H9 (cell line): ENCODE data around the gene KCNAB3. TPM values are rescaled to one million over a fixed set of nuclear protein-coding genes. Genes with fewer than 3 reads are reported as not detected.

Experiments
- DNase-seq: peaks from one replicate; pipeline ENCODE4 v3.0.0-alpha.2; 2017
- H2AFZ ChIP-seq: one replicate; pipeline ENCODE4 v1.6.1; 2013; ENCODE audit warnings: mild to moderate bottlenecking, low read length, control low read depth, moderate library complexity
- H2AK5ac ChIP-seq: 2 replicates; pipeline ENCODE4 v1.6.1; 2013; ENCODE audit warnings: low read length, control low read depth, mixed read lengths; ENCODE audit not compliant: insufficient read length
- H2BK120ac ChIP-seq: one replicate; pipeline ENCODE4 v1.6.1; 2013; ENCODE audit warnings: low read depth, mild to moderate bottlenecking, low read length, control low read depth, inconsistent platforms; ENCODE audit not compliant: poor library complexity, severe bottlenecking
- H2BK12ac ChIP-seq: 2 replicates; pipeline ENCODE4 v1.6.1; 2013; ENCODE audit warnings: low read length, control low read depth, mixed read lengths, low read depth; ENCODE audit not compliant: insufficient read length
- H2BK15ac ChIP-seq: 2 replicates; pipeline ENCODE4 v1.6.1; 2013; ENCODE audit warnings: low read depth, low read length, control low read depth
- H2BK20ac ChIP-seq: one replicate; pipeline ENCODE4 v1.6.1; 2013; ENCODE audit warnings: low read depth, mild to moderate bottlenecking, low read length, control low read depth, inconsistent platforms; ENCODE audit not compliant: poor library complexity, severe bottlenecking
- H2BK5ac ChIP-seq: 2 replicates; pipeline ENCODE4 v1.6.1; 2013; ENCODE audit warnings: low read length, control low read depth, mixed read lengths; ENCODE audit not compliant: insufficient read length
- H3K14ac ChIP-seq: 2 replicates; pipeline ENCODE4 v1.6.1; 2013; ENCODE audit warnings: low read length, control low read depth; ENCODE audit not compliant: insufficient read depth
- H3K18ac ChIP-seq: 2 replicates; pipeline ENCODE4 v1.6.1; 2013; ENCODE audit warnings: low read depth, mild to moderate bottlenecking, mixed read lengths, low read length, control low read depth; ENCODE audit not compliant: insufficient read length
- H3K23ac ChIP-seq: 2 replicates; pipeline ENCODE4 v1.6.1; 2013; ENCODE audit warnings: low read length, control low read depth, mixed read lengths, low read depth; ENCODE audit not compliant: insufficient read length
- H3K23me2 ChIP-seq: 2 replicates; pipeline ENCODE4 v1.6.1; 2013; ENCODE audit warnings: low read depth, mild to moderate bottlenecking, mixed read lengths, low read length, control low read depth; ENCODE audit not compliant: insufficient read length, poor library complexity, severe bottlenecking
- H3K27ac ChIP-seq: 2 replicates; pipeline ENCODE4 v1.5.1; 2013; ENCODE audit warnings: low read length, control low read depth, mixed read lengths, low read depth; ENCODE audit not compliant: insufficient read length
- H3K27me3 ChIP-seq: 2 replicates; pipeline ENCODE4 v1.6.1; 2013; ENCODE audit warnings: low read length, control low read depth, inconsistent platforms; ENCODE audit not compliant: insufficient read depth
- H3K4ac ChIP-seq: 2 replicates; pipeline ENCODE4 v1.6.1; 2013; ENCODE audit warnings: low read depth, mild to moderate bottlenecking, control low read depth, inconsistent platforms, low read length, moderate library complexity
- H3K4me1 ChIP-seq: 2 replicates; pipeline ENCODE4 v1.6.1; 2013; ENCODE audit warnings: low read length, control low read depth, inconsistent platforms; ENCODE audit not compliant: insufficient read depth
- H3K4me2 ChIP-seq: 2 replicates; pipeline ENCODE4 v1.6.1; 2013; ENCODE audit warnings: low read length, control low read depth, mixed read lengths; ENCODE audit not compliant: insufficient read length, insufficient read depth
- H3K56ac ChIP-seq: 2 replicates; pipeline ENCODE4 v1.6.1; 2013; ENCODE audit warnings: low read depth, mild to moderate bottlenecking, mixed read lengths, low read length, control low read depth; ENCODE audit not compliant: insufficient read length
- H3K79me1 ChIP-seq: 2 replicates; pipeline ENCODE4 v1.6.1; 2013; ENCODE audit warnings: low read depth, mild to moderate bottlenecking, moderate library complexity, low read length, control low read depth, inconsistent platforms; ENCODE audit not compliant: insufficient read depth, poor library complexity, severe bottlenecking
- H3K79me2 ChIP-seq: 2 replicates; pipeline ENCODE4 v1.6.1; 2013; ENCODE audit warnings: low read length, control low read depth, inconsistent platforms; ENCODE audit not compliant: insufficient read depth
- H3K9ac ChIP-seq: 2 replicates; pipeline ENCODE4 v1.6.1; 2013; ENCODE audit warnings: low read length, control low read depth, mixed read lengths; ENCODE audit not compliant: insufficient read length; ENCODE audit errors: extremely low read depth
- H3K9me3 ChIP-seq: one replicate; pipeline ENCODE4 v1.6.1; 2013; ENCODE audit warnings: low read depth, low read length, inconsistent platforms; ENCODE audit not compliant: control insufficient read depth
- H3T11ph ChIP-seq: one replicate; pipeline ENCODE4 v1.6.1; 2013; ENCODE audit warnings: mild to moderate bottlenecking, low read length, control low read depth, inconsistent platforms
- H4K20me1 ChIP-seq: one replicate; pipeline ENCODE4 v1.6.1; 2013; ENCODE audit not compliant: control insufficient read depth, insufficient read length, insufficient read depth
- H4K5ac ChIP-seq: 2 replicates; pipeline ENCODE4 v1.6.1; 2013; ENCODE audit warnings: low read depth, mild to moderate bottlenecking, mixed read lengths, low read length, control low read depth; ENCODE audit not compliant: insufficient read length
- H4K8ac ChIP-seq: replicated peaks from 2 replicates; pipeline ENCODE4 v1.6.1; 2013; ENCODE audit warnings: low read length, control low read depth, mixed read lengths, low read depth; ENCODE audit not compliant: insufficient read length
- H4K91ac ChIP-seq: 2 replicates; pipeline ENCODE4 v1.6.1; 2013; ENCODE audit warnings: low read depth, mild to moderate bottlenecking, moderate library complexity, mixed read lengths, low read length, control low read depth; ENCODE audit not compliant: insufficient read length
- H3K27ac Mint-ChIP-seq, 3 experiments: 2 replicates in 2 of 3; 3 replicates in 1 of 3; pipeline ENCODE4 v1.8.0; 2020 to 2021; ENCODE audit warnings: mixed read lengths in 3 of 3, mild to moderate bottlenecking in 1 of 3, moderate library complexity in 1 of 3
- H3K27me3 Mint-ChIP-seq: 2 replicates; pipeline ENCODE4 v1.8.0; 2021; ENCODE audit warnings: low read depth, mild to moderate bottlenecking, moderate library complexity, mixed read lengths
- H3K36me3 Mint-ChIP-seq, 3 experiments: 2 replicates in 2 of 3; 3 replicates in 1 of 3; pipeline ENCODE4 v1.8.0; 2020 to 2021; ENCODE audit warnings: low read depth in 3 of 3, mixed read lengths in 3 of 3; ENCODE audit not compliant: insufficient read depth in 1 of 3
- H3K4me1 Mint-ChIP-seq, 2 experiments: 2 replicates each; pipeline ENCODE4 v1.8.0; 2020; ENCODE audit warnings: mixed read lengths in 2 of 2
- H3K4me3 Mint-ChIP-seq, 2 experiments: 2 replicates in 1 of 2; 3 replicates in 1 of 2; pipeline ENCODE4 v1.8.0; 2020 to 2021; ENCODE audit warnings: mild to moderate bottlenecking in 2 of 2, mixed read lengths in 2 of 2, moderate library complexity in 1 of 2
- H3K9me3 Mint-ChIP-seq, 2 experiments: 2 replicates in 1 of 2; 3 replicates in 1 of 2; pipeline ENCODE4 v1.8.0; 2020; ENCODE audit warnings: mild to moderate bottlenecking in 2 of 2, mixed read lengths in 2 of 2, moderate library complexity in 1 of 2
- WGBS: extraction: QIAGEN DNeasy Blood & Tissue Kit; methylation state at CpG from one replicate; pipeline ENCODE4 v1.1.7; 2013; ENCODE audit warnings: missing lambda C conversion rate, low lambda C conversion rate, mixed read lengths; ENCODE audit not compliant: insufficient read length; ENCODE audit errors: extremely low coverage; 5-methylcytosine and 5-hydroxymethylcytosine counted together
- total RNA-seq: library from RNA; stranded (reverse); gene quantifications from 2 replicates; pipeline ENCODE4 v1.2.1, GENCODE V29; 2021
- TF ChIP-seq, protein P1 (sequence below): fragments of 200-600 bp; sonication (generic); conservative IDR thresholded peaks from 3 replicates; pipeline ENCODE4 v1.8.0; 2021; ENCODE audit warnings: antibody characterized with exemption, mild to moderate bottlenecking

KCNAB3 gene
- total RNA-seq, 1 experiment from 2014 or later: 6.4 TPM

DNA sequence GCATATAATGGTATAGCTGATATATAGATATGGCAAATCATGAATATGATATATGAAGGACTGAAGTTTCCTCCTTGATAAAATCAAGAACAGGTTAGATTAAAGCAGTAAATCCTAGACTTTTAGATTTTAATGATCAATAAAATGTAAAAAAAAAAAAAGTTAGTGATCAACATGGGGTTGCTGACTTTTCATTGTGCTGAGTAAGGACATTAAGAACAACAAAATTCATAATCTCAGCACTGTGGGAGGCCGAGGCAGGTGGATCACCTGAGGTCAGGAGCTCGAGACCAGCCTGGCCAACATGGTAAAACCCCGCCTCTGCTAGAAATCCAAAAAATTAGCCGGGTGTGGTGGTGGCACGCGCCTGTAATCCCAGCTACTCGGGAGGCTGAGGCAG lies 51.4 kb downstream of the KCNAB3 start:
- WGBS: no CpG with 5 or more reads among the region's 7 CpGs
- no peaks in the 10 kb centered on the region for H3K9me3 ChIP-seq
- no peak overlapping the region for H2AFZ ChIP-seq
- no peaks in the 10 kb centered on the region for H3K23me2 ChIP-seq
- no peak overlapping the region for H2BK120ac ChIP-seq
- no peaks in the 10 kb centered on the region for H3K27me3 ChIP-seq
- H4K8ac ChIP-seq: no peak overlapping the region
- H3K4me2 ChIP-seq: no peak overlapping the region
- no peak overlapping the region for H2BK5ac ChIP-seq
- Mint-ChIP-seq H3K27ac (no peak overlapping the region), H3K4me1 (peaks cover 0 to under 1% of the 10 kb centered on the region in 2 experiments; a peak in 1 of 4 replicates), H3K27me3 (no peaks in the 10 kb centered on the region), H3K36me3 (peaks cover 0 to 9% (median 0%) of the 10 kb centered on the region in 3 experiments; a peak in 1 of 7 replicates), H3K4me3 (no peak overlapping the region), H3K9me3 (no peaks in the 10 kb centered on the region)
- H4K91ac ChIP-seq: no peak overlapping the region
- no peak overlapping the region for H3K56ac ChIP-seq
- H3K18ac ChIP-seq: no peak overlapping the region
- no peaks in the 10 kb centered on the region for H4K20me1 ChIP-seq
- H2BK15ac ChIP-seq: no peak overlapping the region
- no peak overlapping the region for H2AK5ac ChIP-seq
- no peak overlapping the region for H3T11ph ChIP-seq
- TF ChIP-seq, protein P1, sequence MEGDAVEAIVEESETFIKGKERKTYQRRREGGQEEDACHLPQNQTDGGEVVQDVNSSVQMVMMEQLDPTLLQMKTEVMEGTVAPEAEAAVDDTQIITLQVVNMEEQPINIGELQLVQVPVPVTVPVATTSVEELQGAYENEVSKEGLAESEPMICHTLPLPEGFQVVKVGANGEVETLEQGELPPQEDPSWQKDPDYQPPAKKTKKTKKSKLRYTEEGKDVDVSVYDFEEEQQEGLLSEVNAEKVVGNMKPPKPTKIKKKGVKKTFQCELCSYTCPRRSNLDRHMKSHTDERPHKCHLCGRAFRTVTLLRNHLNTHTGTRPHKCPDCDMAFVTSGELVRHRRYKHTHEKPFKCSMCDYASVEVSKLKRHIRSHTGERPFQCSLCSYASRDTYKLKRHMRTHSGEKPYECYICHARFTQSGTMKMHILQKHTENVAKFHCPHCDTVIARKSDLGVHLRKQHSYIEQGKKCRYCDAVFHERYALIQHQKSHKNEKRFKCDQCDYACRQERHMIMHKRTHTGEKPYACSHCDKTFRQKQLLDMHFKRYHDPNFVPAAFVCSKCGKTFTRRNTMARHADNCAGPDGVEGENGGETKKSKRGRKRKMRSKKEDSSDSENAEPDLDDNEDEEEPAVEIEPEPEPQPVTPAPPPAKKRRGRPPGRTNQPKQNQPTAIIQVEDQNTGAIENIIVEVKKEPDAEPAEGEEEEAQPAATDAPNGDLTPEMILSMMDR: no peak
- no peak overlapping the region for H3K23ac ChIP-seq
- no peak overlapping the region for H3K14ac ChIP-seq
- H3K79me2 ChIP-seq: no peaks in the 10 kb centered on the region
- H4K5ac ChIP-seq: no peak overlapping the region
- no peak overlapping the region for H3K27ac ChIP-seq
- no peaks in the 10 kb centered on the region for H3K4me1 ChIP-seq
- no peaks in the 10 kb centered on the region for H3K79me1 ChIP-seq
- no peak overlapping the region for H2BK12ac ChIP-seq
- H2BK20ac ChIP-seq: no peak overlapping the region
- H3K4ac ChIP-seq: no peak overlapping the region
- peak; percentile 3 for DNase-seq
- H3K9ac ChIP-seq: no peak overlapping the region
